ENCODE data around the gene GEMIN5.

The GEMIN5 gene

GRCh38 chr5:154962494-154962893 is 24.5 kb upstream of the GEMIN5 start:
- no peak for TF ChIP-seq CTCF (IDR thresholded peaks at IDR 0.05; ENCODE audit: low read depth, low read length)
- no peak overlapping the region for H3K4me3 ChIP-seq (replicated peaks in 1 of 2; ENCODE audit: low read depth in 2 of 2, low read length in 2 of 2)
- peak in 1 of 2 donors; percentile 70 for DNase-seq (ENCODE audit: low read depth in 2 of 2)

- no peak for DNase-seq (ENCODE audit: low read depth in 2 of 2)
Observed at GRCh38 chr5:154956712-154957111, 18.7 kb upstream of the GEMIN5 start.

GRCh38 chr5:154949781-154950180 is 11.8 kb upstream of the GEMIN5 start:
- no peak for TF ChIP-seq CTCF (IDR thresholded peaks at IDR 0.05; ENCODE audit: low read depth, low read length)
- H3K4me3 ChIP-seq (replicated peaks in 1 of 2; ENCODE audit: low read depth in 2 of 2, low read length in 2 of 2), result no peak overlapping the region
- no peak for DNase-seq (ENCODE audit: low read depth in 2 of 2)

More at GRCh38 chr5:154956712-154957111, 18.7 kb upstream of the GEMIN5 start:
- no peak overlapping the region for H3K4me3 ChIP-seq (replicated peaks in 1 of 2; ENCODE audit: low read depth in 2 of 2, low read length in 2 of 2)
- TF ChIP-seq CTCF (IDR thresholded peaks at IDR 0.05; ENCODE audit: low read depth, low read length), result no peak

GRCh38 chr5:154948313-154948712 is 10.3 kb upstream of the GEMIN5 start:
- no peak overlapping the region for H3K4me3 ChIP-seq (replicated peaks in 1 of 2; ENCODE audit: low read depth in 2 of 2, low read length in 2 of 2)
- DNase-seq (ENCODE audit: low read depth in 2 of 2), result no peak
- no peak for TF ChIP-seq CTCF (IDR thresholded peaks at IDR 0.05; ENCODE audit: low read depth, low read length)

GRCh38 chr5:154947778-154948177 is 9.8 kb upstream of the GEMIN5 start:
- no peak overlapping the region for H3K4me3 ChIP-seq (replicated peaks in 1 of 2; ENCODE audit: low read depth in 2 of 2, low read length in 2 of 2)
- DNase-seq (ENCODE audit: low read depth in 2 of 2), result no peak

GRCh38 chr5:154945695-154946301 is 7.8 kb upstream of the GEMIN5 start:
- TF ChIP-seq CTCF (IDR thresholded peaks at IDR 0.05; ENCODE audit: low read depth, low read length), result peak; percentile 49
- no peak overlapping the region for H3K4me3 ChIP-seq (replicated peaks in 1 of 2; ENCODE audit: low read depth in 2 of 2, low read length in 2 of 2)
- DNase-seq (ENCODE audit: low read depth in 2 of 2), result peak; percentile 54 to 57

More at GRCh38 chr5:154947778-154948177, 9.8 kb upstream of the GEMIN5 start:
- no peak for TF ChIP-seq CTCF (IDR thresholded peaks at IDR 0.05; ENCODE audit: low read depth, low read length)

GRCh38 chr5:154944716-154945115 is 6.7 kb upstream of the GEMIN5 start:
- H3K4me3 ChIP-seq (replicated peaks in 1 of 2; ENCODE audit: low read depth in 2 of 2, low read length in 2 of 2), result no peak overlapping the region
- no peak for TF ChIP-seq CTCF (IDR thresholded peaks at IDR 0.05; ENCODE audit: low read depth, low read length)
- DNase-seq (ENCODE audit: low read depth in 2 of 2), result no peak

Measured in cardiac fibroblast (primary cell).